HepG2 (cell line): ENCODE measurements around the gene GALNT10.

ENCODE experiments used
- TF ChIP-seq, protein P1 (sequence below): sonication (generic); formaldehyde crosslinking; IDR thresholded peaks from 2 replicates; pipeline ENCODE4 v1.4.0; 2020; ENCODE audit warnings: missing genetic modification reagents, borderline replicate concordance
- TF ChIP-seq, protein P2 (sequence below): sonication (generic); formaldehyde crosslinking; IDR thresholded peaks from 2 replicates; pipeline ENCODE4 v1.9.0; 2021; ENCODE audit warnings: missing genetic modification reagents, mild to moderate bottlenecking, borderline replicate concordance

DNA sequence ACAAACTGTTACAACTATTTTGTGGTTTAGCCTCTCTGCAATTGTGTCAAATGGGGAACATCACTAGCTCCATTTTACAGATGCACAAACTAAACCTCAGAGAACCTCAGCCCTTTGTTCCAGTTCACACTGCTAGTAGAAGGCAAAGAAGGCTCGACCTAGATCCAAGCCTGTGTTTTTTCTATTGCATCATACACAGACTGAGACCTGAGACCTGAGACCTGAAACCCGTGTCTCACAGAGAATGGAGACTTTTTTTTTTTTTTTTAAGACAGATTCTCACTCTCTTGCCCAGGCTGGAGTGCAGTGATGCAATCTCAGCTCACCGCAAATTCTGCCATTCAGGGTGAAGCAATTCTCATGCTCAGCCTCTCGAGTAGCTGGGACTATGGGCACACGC is 120.8 kb downstream of the GALNT10 start:
- TF ChIP-seq, protein P1, sequence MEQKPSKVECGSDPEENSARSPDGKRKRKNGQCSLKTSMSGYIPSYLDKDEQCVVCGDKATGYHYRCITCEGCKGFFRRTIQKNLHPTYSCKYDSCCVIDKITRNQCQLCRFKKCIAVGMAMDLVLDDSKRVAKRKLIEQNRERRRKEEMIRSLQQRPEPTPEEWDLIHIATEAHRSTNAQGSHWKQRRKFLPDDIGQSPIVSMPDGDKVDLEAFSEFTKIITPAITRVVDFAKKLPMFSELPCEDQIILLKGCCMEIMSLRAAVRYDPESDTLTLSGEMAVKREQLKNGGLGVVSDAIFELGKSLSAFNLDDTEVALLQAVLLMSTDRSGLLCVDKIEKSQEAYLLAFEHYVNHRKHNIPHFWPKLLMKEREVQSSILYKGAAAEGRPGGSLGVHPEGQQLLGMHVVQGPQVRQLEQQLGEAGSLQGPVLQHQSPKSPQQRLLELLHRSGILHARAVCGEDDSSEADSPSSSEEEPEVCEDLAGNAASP (CRISPR knock-in tag): no peak
- TF ChIP-seq, protein P2, sequence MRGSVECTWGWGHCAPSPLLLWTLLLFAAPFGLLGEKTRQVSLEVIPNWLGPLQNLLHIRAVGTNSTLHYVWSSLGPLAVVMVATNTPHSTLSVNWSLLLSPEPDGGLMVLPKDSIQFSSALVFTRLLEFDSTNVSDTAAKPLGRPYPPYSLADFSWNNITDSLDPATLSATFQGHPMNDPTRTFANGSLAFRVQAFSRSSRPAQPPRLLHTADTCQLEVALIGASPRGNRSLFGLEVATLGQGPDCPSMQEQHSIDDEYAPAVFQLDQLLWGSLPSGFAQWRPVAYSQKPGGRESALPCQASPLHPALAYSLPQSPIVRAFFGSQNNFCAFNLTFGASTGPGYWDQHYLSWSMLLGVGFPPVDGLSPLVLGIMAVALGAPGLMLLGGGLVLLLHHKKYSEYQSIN (CRISPR knock-in tag): no peak
